ENCODE data around the gene FLNB. TPM values are rescaled to one million over a fixed set of nuclear protein-coding genes. Genes with fewer than 3 reads are reported as not detected.

Gene FLNB
- total and polyA plus RNA-seq, 2 donors: 90.5 to 111 TPM

DNA sequence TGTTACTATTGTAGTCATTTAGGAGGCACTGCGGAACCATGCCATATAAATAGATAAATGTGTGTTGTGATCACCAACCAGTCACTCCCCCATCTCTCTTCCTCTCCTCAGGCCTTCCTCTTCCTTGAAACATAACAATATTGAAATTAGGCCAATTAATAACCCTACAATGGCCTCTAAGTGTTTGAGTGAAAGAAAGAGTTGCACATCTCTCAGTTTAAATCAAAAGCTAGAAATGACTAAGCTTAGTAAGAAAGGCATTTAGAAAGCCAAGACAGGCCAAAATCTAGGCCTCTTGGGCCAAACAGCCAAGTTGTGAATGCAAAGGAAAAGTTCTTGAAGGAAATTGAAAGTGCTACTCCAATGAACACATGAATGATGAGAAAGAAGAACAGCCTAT, 210.7 kb downstream of the FLNB start:
- no peak for DNase-seq (ENCODE audit: low read depth in 6 of 9, low spot score in 9 of 9)
- Histone ChIP-seq H3K36me3 (ENCODE audit: control insufficient read depth in 2 of 2, insufficient read depth in 2 of 2, low read length in 1 of 2) (no peaks in the 10 kb centered on the region), H3K9me3 (ENCODE audit: control insufficient read depth in 2 of 2, insufficient read depth in 1 of 2, low read length in 1 of 2) (no peaks in the 10 kb centered on the region), H3K4me3 (ENCODE audit: low read length in 2 of 2) (no peak overlapping the region), H3K27me3 (ENCODE audit: control insufficient read depth in 2 of 2, insufficient read depth in 1 of 2, low read length in 1 of 2) (no peaks in the 10 kb centered on the region), H3K4me1 (ENCODE audit: control insufficient read depth in 2 of 2, insufficient read depth in 2 of 2, low read length in 2 of 2) (peaks cover 4 to 23% of the 10 kb centered on the region in 2 donors), H3K27ac (ENCODE audit: low read depth in 1 of 2, low read length in 1 of 2) (no peak overlapping the region)
- 98% methylated on average over 1 of the region's 1 CpG for WGBS

Other genes starting within 250 kb of the FLNB start
- gene DNASE1L3, start 202.6 kb downstream of the FLNB start, total RNA-seq: 52.0 TPM
- 12.9 TPM for gene DNASE1L3, start 202.6 kb downstream of the FLNB start, polyA plus RNA-seq
- gene ABHD6, start 229.4 kb downstream of the FLNB start, total RNA-seq: 5.4 TPM
- gene ABHD6, start 229.4 kb downstream of the FLNB start, polyA plus RNA-seq: 7.6 TPM